SK-N-SH (cell line): Measurements from ENCODE around the gene A4GALT. TPM values are rescaled to one million over a fixed set of nuclear protein-coding genes. Genes with fewer than 3 reads are reported as not detected.
A peak's percentile ranks its signal among the peaks of the same experiment; 100 is the strongest.

ENCODE experiments used
- CTCF ChIA-PET: fragments of 300-600, 350-600 bp; formaldehyde crosslinking; extraction: SDS; loops from one replicate; lab custom pipeline; 2021; lab: Yijun Ruan, JAX
- POLR2A ChIA-PET: fragments of 350-600 bp; sonication (Branson Sonifier 250); formaldehyde crosslinking; extraction: SDS; loops from one replicate; lab custom pipeline; 2020; ENCODE audit warnings: antibody characterized with exemption, inconsistent platforms; lab: Yijun Ruan, JAX
- DNase-seq: peaks from one replicate; pipeline ENCODE4 v3.0.0; 2012
- H2AFZ ChIP-seq: fragments of 200-600 bp; sonication (generic); 2 replicates; pipeline ENCODE4 v1.8.1; 2016; ENCODE audit warnings: antibody characterized with exemption, mild to moderate bottlenecking, low read depth
- H3F3A ChIP-seq: fragments of 200-600 bp; sonication (generic); replicated peaks from 2 replicates; pipeline ENCODE3; 2016; ENCODE audit warnings: antibody characterized with exemption, mild to moderate bottlenecking; ENCODE audit not compliant: insufficient read depth
- H3K27ac ChIP-seq, 2 experiments: fragments of 200-500 bp in 1 of 2; fragments of 200-600 bp in 1 of 2; sonication (Bioruptor generic) in 1 of 2; sonication (generic), shearing (Covaris generic) in 1 of 2; 2 replicates each; pipeline versions ENCODE4 v1.5.1 to v1.6.1; 2014 to 2016; ENCODE audit warnings: low read depth in 2 of 2, inconsistent platforms in 1 of 2, low read length in 1 of 2, mild to moderate bottlenecking in 1 of 2, mixed read lengths in 1 of 2
- H3K27me3 ChIP-seq: fragments of 200-600 bp; sonication (generic), shearing (Covaris generic); 2 replicates; pipeline ENCODE4 v1.6.1; 2016; ENCODE audit warnings: mixed run types; ENCODE audit not compliant: insufficient read depth
- H3K36me3 ChIP-seq, 2 experiments: fragments of 200-500 bp in 1 of 2; fragments of 200-600 bp in 1 of 2; sonication (Bioruptor generic) in 1 of 2; sonication (generic) in 1 of 2; replicated peaks in 1 of 2; 2 replicates each; pipeline versions ENCODE3 to v1.5.1; 2014 to 2016; ENCODE audit warnings: low read length in 1 of 2, mild to moderate bottlenecking in 1 of 2; ENCODE audit not compliant: insufficient read depth in 2 of 2, control insufficient read depth in 1 of 2
- H3K4me1 ChIP-seq, 2 experiments: fragments of 200-500 bp in 1 of 2; fragments of 200-600 bp in 1 of 2; sonication (Bioruptor generic) in 1 of 2; sonication (generic), shearing (Covaris generic) in 1 of 2; 2 replicates each; pipeline versions ENCODE4 v1.5.1 to v1.6.1; 2014 to 2016; ENCODE audit warnings: low read depth in 1 of 2, low read length in 1 of 2, mixed run types in 1 of 2; ENCODE audit not compliant: insufficient read depth in 2 of 2, control insufficient read depth in 1 of 2
- H3K4me2 ChIP-seq: fragments of 200-600 bp; sonication (generic), shearing (Covaris generic); 2 replicates; pipeline ENCODE4 v1.6.1; 2017; ENCODE audit warnings: mixed run types
- H3K4me3 ChIP-seq, 2 experiments: fragments of 200-500 bp in 1 of 2; fragments of 200-600 bp in 1 of 2; sonication (Bioruptor generic) in 1 of 2; sonication (generic), shearing (Covaris generic) in 1 of 2; 2 replicates each; pipeline versions ENCODE4 v1.5.1 to v1.8.1; 2014 to 2016; ENCODE audit warnings: low read depth in 2 of 2, inconsistent platforms in 1 of 2, low read length in 1 of 2, mild to moderate bottlenecking in 1 of 2, mixed read lengths in 1 of 2, moderate library complexity in 1 of 2
- H3K79me2 ChIP-seq: fragments of 200-600 bp; sonication (generic); 2 replicates; pipeline ENCODE4 v1.8.1; 2017; ENCODE audit warnings: mild to moderate bottlenecking; ENCODE audit not compliant: insufficient read depth
- H3K9ac ChIP-seq: fragments of 200-600 bp; sonication (generic); 2 replicates; pipeline ENCODE4 v1.6.1; 2017; ENCODE audit warnings: mixed run types
- H3K9me2 ChIP-seq: fragments of 200-600 bp; sonication (generic); 2 replicates; pipeline ENCODE4 v1.6.1; 2017; ENCODE audit warnings: mixed run types
- H3K9me3 ChIP-seq: fragments of 200-600 bp; sonication (generic); 2 replicates; pipeline ENCODE4 v1.6.1; 2017; ENCODE audit warnings: mixed run types, mild to moderate bottlenecking, moderate library complexity
- H4K20me1 ChIP-seq: fragments of 200-600 bp; sonication (generic); 2 replicates; pipeline ENCODE4 v1.6.1; 2017; ENCODE audit warnings: mild to moderate bottlenecking, mixed run types; ENCODE audit not compliant: insufficient read depth
- JUND ChIP-seq: IDR thresholded peaks from 2 replicates; pipeline ENCODE4 v1.4.0; 2012
- MEF2A ChIP-seq: IDR thresholded peaks from 2 replicates; pipeline ENCODE4 v1.4.0; 2012; ENCODE audit warnings: low read depth, borderline replicate concordance
- MXI1 ChIP-seq: IDR thresholded peaks from 2 replicates; pipeline ENCODE4 v1.6.1; 2012; ENCODE audit warnings: mild to moderate bottlenecking, low read depth, low read length, improper control_type of control experiment
- POLR2AphosphoS5 ChIP-seq: IDR thresholded peaks from 2 replicates; pipeline ENCODE4 v1.6.1; 2012; ENCODE audit warnings: low read depth, low read length
- RAD21 ChIP-seq: IDR thresholded peaks from 2 replicates; pipeline ENCODE4 v1.6.1; 2012; ENCODE audit warnings: mild to moderate bottlenecking, low read length
- RCOR1 ChIP-seq: fragments of 150-350 bp; IDR thresholded peaks from 2 replicates; pipeline ENCODE4 v1.6.1; 2017; ENCODE audit warnings: antibody characterized with exemption, low read length
- SIN3A ChIP-seq: IDR thresholded peaks from 2 replicates; pipeline ENCODE4 v1.6.1; 2012; ENCODE audit warnings: low read depth, mild to moderate bottlenecking, low read length, moderate library complexity, borderline replicate concordance
- TAF1 ChIP-seq: IDR thresholded peaks from 2 replicates; pipeline ENCODE4 v1.6.1; 2012; ENCODE audit warnings: low read depth, mild to moderate bottlenecking, low read length, moderate library complexity, borderline replicate concordance
- TEAD4 ChIP-seq: IDR thresholded peaks from 2 replicates; pipeline ENCODE4 v1.4.0; 2012; ENCODE audit warnings: mild to moderate bottlenecking, borderline replicate concordance; ENCODE audit not compliant: insufficient read depth
- YY1 ChIP-seq: IDR thresholded peaks from 2 replicates; pipeline ENCODE4 v1.4.0; 2012; ENCODE audit warnings: low read depth, mild to moderate bottlenecking
- WGBS: methylation state at CpG from one replicate; pipeline ENCODE4 v1.1.6; 2017; ENCODE audit warnings: low lambda C conversion rate; 5-methylcytosine and 5-hydroxymethylcytosine counted together
- polyA plus RNA-seq, 3 experiments: library from polyadenylated mRNA; depleted of rRNA; stranded (reverse); fragments of >200 nt; gene quantifications; 2 replicates each; pipeline ENCODE4 v1.2.3, GENCODE V29; 2012
- TF ChIP-seq, protein P1 (sequence below): fragments of 150-350 bp; IDR thresholded peaks from 2 replicates; pipeline ENCODE4 v1.6.1; 2017; ENCODE audit warnings: antibody characterized with exemption, low read length, low read depth, borderline replicate concordance

A4GALT gene
- polyA plus RNA-seq, 1 of the 3 experiments (the other 2 are of a cell fraction) = 9.5 TPM

- Histone ChIP-seq H4K20me1 (no peaks in the 10 kb centered on the region; the same call in 1 of the 2 replicates), H3K9me2 (no peaks in the 10 kb centered on the region), H3K4me2 (no peak overlapping the region), H3K27ac (no peak overlapping the region), H3K4me3 (no peak overlapping the region), H3K4me1 (peaks cover 0 to 6% of the 10 kb centered on the region in 2 experiments; a peak in 1 of 4 replicates), H3K36me3 (no peaks in the 10 kb centered on the region), H3K27me3 (no peaks in the 10 kb centered on the region), H3F3A (no peaks in the 10 kb centered on the region), H3K79me2 (peaks cover 30% of the 10 kb centered on the region), H3K9ac (no peak overlapping the region), H3K9me3 (no peaks in the 10 kb centered on the region), H2AFZ (no peak overlapping the region)
- POLR2A ChIA-PET = no interaction called here
- DNase-seq = no peak
- 80% methylated on average over 7 of the region's 7 CpGs for WGBS
- TF ChIP-seq RCOR1 (no peak), JUND (no peak), MXI1 (no peak), MEF2A (no peak), POLR2AphosphoS5 (no peak), SIN3A (no peak), TEAD4 (no peak), RAD21 (no peak)
- CTCF ChIA-PET = interaction anchor here (1.0 kb wide), 1 partner anchor 10 kb away, joined by 3 read pairs; no protein-coding TSS in a partner anchor
Measured at GRCh38 chr22:42651134-42651533, 69.5 kb downstream of the A4GALT start.

GRCh38 chr22:42649246-42650099 is 71.2 kb downstream of the A4GALT start, which contains the start of gene CYB5R3:
Gene CYB5R3, minus strand, starts transcription at chr22:42649392. Its CDS starts 77 bp downstream, at chr22:42649315.
- no peaks in the 10 kb centered on the region for H3K9me2 ChIP-seq
- POLR2A ChIA-PET = interaction anchor here (0.5 to 1.3 kb wide), 6 partner anchors 9 to 35 kb away, joined by 3 to 6 read pairs (median 4); partner anchors contain the start of gene POLDIP3
- peak within 1 kb of the TSS; percentile 72 to 77 for H3K4me3 ChIP-seq
- no peaks in the 10 kb centered on the region for H3K9me3 ChIP-seq
- H3K36me3 ChIP-seq = no peaks in the 10 kb centered on the region
- peaks cover 0 to 6% of the 10 kb centered on the region in 2 experiments; a peak in 1 of 4 replicates for H3K4me1 ChIP-seq
- H4K20me1 ChIP-seq = peaks cover under 1% of the 10 kb centered on the region; the same call in 1 of the 2 replicates
- H3F3A ChIP-seq = no peaks in the 10 kb centered on the region
- peak within 1 kb of the TSS; percentile 82 for H3K4me2 ChIP-seq
- peak within 1 kb of the TSS; percentile 87 for H3K9ac ChIP-seq
- peaks cover 45% of the 10 kb centered on the region for H3K79me2 ChIP-seq
- peak; percentile 95 for DNase-seq
- peak within 1 kb of the TSS; percentile 62 for H3K27ac ChIP-seq
- peak; percentile 65; the same call in 1 of the 2 replicates for TF ChIP-seq YY1
- 0 out of 2 replicates have a peak, but pooled peaks have one; percentile 30 for TF ChIP-seq RAD21
- TF ChIP-seq TAF1 = no peak
- TF ChIP-seq, protein P1, sequence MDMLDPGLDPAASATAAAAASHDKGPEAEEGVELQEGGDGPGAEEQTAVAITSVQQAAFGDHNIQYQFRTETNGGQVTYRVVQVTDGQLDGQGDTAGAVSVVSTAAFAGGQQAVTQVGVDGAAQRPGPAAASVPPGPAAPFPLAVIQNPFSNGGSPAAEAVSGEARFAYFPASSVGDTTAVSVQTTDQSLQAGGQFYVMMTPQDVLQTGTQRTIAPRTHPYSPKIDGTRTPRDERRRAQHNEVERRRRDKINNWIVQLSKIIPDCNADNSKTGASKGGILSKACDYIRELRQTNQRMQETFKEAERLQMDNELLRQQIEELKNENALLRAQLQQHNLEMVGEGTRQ = no peak
- CTCF ChIA-PET = interaction anchor here (1.1 to 1.3 kb wide), 3 partner anchors 10 to 13 kb away, joined by 3 to 5 read pairs (median 4); no protein-coding TSS in a partner anchor
- 68% methylated on average over 7 of the region's 81 CpGs for WGBS
- H2AFZ ChIP-seq = peak within 1 kb of the TSS; percentile 65; the same call in 1 of the 2 replicates
- H3K27me3 ChIP-seq = no peaks in the 10 kb centered on the region
